NOMO-1 treated with dmso at 0.1 percent for 144 hours (cell line): ENCODE measurements around the gene PCDHGA11.
"Not testable (repeated sequence)": the region's sequence is repeated elsewhere in the genome, so short reads cannot be mapped to it uniquely, and the experiment has no call there.

Experiments
- DNase-seq: peaks from one replicate; lab custom pipeline; 2025; ENCODE audit not compliant: unreplicated experiment; lab: John Stamatoyannopoulos, UW

The PCDHGA11 gene

DNA sequence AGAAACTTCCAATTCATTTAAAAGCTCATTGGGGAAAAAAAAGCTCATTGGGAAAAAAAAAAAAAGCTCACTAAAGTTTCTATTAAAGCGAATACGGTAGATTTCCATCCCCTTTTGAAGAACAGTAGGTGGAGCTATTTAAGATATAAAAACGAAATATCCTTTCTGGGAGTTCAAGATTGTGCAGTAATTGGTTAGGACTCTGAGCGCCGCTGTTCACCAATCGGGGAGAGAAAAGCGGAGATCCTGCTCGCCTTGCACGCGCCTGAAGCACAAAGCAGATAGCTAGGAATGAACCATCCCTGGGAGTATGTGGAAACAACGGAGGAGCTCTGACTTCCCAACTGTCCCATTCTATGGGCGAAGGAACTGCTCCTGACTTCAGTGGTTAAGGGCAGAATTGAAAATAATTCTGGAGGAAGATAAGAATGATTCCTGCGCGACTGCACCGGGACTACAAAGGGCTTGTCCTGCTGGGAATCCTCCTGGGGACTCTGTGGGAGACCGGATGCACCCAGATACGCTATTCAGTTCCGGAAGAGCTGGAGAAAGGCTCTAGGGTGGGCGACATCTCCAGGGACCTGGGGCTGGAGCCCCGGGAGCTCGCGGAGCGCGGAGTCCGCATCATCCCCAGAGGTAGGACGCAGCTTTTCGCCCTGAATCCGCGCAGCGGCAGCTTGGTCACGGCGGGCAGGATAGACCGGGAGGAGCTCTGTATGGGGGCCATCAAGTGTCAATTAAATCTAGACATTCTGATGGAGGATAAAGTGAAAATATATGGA lies 9.7 kb downstream of the PCDHGA11 start, which contains the start of gene PCDHGA12:
TSS of gene PCDHGA12 (plus strand) at position 176 of the 782 bp plus-strand sequence. CDS start at position 429, 253 bp downstream.
- no peak for DNase-seq

DNA sequence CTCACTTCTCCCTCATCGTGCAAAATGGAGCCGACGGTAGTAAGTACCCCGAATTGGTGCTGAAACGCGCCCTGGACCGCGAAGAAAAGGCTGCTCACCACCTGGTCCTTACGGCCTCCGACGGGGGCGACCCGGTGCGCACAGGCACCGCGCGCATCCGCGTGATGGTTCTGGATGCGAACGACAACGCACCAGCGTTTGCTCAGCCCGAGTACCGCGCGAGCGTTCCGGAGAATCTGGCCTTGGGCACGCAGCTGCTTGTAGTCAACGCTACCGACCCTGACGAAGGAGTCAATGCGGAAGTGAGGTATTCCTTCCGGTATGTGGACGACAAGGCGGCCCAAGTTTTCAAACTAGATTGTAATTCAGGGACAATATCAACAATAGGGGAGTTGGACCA lies 10.4 kb downstream of the PCDHGA11 start:
- no peak for DNase-seq

DNA sequence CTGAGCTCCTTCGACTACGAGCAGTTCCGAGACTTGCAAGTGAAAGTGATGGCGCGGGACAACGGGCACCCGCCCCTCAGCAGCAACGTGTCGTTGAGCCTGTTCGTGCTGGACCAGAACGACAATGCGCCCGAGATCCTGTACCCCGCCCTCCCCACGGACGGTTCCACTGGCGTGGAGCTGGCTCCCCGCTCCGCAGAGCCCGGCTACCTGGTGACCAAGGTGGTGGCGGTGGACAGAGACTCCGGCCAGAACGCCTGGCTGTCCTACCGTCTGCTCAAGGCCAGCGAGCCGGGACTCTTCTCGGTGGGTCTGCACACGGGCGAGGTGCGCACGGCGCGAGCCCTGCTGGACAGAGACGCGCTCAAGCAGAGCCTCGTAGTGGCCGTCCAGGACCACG lies 11.5 kb downstream of the PCDHGA11 start:
- not testable (repeated sequence) for DNase-seq

DNA sequence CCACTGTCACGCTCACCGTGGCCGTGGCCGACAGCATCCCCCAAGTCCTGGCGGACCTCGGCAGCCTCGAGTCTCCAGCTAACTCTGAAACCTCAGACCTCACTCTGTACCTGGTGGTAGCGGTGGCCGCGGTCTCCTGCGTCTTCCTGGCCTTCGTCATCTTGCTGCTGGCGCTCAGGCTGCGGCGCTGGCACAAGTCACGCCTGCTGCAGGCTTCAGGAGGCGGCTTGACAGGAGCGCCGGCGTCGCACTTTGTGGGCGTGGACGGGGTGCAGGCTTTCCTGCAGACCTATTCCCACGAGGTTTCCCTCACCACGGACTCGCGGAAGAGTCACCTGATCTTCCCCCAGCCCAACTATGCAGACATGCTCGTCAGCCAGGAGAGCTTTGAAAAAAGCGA lies 11.9 kb downstream of the PCDHGA11 start:
- not testable (repeated sequence) for DNase-seq

DNA sequence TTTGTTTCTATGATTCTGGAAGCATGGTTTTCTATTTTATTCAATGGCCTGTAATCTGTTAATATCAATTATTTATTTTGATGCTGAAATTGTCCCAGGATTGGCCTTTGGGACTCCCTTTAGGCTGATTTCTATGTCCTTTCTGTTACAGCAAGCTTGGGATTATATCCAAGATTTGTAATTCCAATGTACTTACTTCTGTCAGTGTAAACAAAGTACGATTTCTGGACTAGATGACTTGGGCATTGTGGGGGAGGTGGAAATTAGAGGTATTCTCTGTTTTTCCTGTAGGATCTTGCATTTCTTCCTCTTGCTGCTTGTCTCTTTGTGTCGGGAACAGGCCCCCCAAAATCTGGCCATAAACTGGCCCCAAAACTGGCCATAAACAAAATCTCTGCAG lies 13.2 kb downstream of the PCDHGA11 start:
- no peak for DNase-seq

DNA sequence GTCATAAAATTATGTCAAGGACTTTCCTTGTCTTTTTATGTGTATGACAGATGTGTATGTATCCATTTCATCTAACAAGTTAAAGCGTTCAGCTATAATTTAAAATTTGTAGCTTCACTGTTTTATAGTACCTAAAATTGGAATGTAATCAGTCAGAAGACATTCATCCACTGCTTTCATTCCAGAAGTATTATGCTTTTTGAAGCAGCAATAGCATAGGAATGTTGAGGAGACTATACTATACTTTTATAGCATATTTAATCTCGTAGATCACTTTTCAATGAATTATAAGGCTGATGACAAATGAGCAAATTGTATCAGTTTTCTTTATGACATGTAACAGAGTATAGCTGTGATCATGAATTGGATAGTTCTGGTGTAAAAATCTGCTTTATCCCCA lies 16.4 kb downstream of the PCDHGA11 start:
- no peak for DNase-seq

DNA sequence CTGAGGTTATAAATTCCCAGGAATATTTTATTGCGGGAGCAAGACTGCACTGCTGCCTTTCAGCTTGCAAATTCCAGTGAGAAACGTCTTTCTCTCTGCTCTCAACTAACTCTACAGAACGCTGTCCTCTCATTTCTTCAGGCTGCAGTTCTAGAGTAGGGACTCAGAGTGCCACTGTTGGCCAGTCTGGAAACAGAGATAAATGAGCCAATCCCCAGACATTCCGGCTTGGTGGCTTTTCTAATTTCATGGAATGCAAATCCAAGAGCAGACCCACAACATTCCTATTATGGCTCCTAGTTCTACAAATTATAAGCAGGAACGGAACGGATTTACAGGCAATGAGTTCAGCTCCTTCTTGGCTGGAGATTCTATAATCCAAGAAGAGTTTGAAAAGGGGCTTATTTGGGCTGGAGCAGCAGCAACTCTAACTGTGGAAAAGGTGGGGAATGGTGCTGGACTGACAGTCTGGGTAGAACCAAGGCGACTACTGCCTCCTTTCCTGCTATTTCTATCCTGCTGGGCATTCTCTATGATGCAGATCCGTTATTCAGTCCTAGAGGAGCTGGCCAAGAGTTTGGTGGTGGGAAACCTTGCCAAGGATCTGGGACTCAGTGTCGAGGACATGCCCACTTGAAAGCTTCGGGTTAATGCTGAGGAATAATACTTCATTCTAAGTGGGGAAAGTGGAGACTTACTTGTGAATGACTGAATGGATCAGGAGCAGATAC lies 18.7 kb downstream of the PCDHGA11 start:
- DNase-seq, result no peak

DNA sequence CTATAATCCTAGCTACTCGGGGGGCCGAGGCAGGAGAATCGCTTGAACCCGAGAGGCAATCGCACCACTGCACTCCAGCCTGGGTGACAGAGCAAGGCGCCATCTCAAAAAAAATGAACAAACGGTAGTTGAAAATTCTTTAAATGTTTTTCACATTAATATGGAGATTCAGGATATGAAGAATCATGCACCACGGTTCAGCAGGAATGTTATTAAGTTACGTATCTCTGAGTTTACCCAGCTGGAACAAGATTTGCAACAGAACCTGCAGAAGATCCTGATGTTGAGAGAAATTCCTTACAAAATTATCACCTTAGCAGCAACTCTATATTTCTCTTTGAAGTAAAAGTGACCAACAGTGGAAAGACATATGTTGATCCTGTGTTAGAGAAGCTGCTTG lies 19.5 kb downstream of the PCDHGA11 start:
- no peak for DNase-seq

DNA sequence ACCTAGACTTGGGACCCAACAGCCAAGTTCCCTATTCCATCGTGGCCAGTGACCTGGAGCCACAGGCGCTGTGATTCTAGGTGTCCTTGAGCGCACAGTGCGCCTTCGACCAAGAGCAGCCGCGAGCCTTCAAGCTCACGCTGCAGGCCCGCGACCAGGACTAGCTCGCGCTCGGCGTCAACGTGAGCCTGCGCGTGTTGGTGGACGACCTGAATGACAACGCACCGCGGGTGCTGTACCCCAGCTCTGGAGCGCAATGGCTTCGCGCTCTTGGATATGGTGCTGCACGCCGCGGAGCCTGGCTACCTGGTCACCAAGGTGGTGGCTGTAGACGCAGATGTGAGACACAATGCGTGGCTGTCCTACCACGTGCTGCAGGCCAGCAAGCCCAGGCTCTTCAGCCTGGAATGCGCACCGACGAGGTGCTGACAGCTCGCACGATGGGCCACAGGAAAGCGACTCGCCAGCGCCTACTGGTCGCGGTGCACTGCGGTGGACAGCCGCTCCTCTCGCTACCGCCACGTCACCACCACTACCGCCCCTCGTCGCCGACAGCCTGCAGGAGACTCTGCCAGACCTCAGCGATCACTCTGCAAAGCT lies 20.8 kb downstream of the PCDHGA11 start:
- DNase-seq, result no peak

DNA sequence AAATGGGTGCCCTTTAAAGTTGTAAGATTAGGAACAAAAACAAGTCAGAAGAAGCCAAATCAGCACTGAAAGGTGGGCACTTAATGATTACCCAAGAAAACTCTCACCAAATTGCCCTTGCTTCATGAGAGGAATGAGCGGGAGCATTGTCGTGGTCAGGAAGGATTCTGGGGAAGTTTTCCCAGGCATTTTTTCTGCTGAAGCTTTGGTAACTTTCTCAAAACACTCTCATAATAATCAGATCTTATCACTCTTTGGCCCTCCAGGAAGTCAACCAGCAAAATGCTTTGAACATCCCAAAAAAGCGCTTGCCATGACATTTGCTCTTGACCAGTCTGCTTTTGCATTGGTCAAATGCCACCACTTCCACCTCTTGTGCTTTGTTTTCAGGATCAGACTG lies 44.5 kb downstream of the PCDHGA11 start:
- no peak for DNase-seq
